Measurements from ENCODE around the gene FAM53B.

DNA sequence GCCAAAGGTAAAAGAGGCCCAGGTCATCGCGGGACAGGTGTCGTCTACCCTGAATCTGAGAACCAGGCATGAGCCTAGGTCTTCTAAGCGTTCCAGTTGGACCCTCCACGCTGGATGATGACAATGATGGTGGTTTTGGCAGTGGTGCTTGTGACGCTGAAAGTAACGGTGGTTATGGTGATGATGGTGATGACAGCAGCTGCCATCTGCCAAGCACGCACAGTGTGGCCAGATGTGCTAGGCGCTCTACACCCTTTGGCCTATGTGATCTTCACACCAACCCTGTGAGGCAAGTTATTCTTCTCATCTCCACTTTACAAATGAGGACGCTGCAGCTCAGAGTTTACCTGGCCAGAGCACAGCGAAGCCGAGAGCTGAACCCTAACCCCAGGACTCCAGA is 93.9 kb downstream of the FAM53B start:
- TF ChIP-seq, protein P1, sequence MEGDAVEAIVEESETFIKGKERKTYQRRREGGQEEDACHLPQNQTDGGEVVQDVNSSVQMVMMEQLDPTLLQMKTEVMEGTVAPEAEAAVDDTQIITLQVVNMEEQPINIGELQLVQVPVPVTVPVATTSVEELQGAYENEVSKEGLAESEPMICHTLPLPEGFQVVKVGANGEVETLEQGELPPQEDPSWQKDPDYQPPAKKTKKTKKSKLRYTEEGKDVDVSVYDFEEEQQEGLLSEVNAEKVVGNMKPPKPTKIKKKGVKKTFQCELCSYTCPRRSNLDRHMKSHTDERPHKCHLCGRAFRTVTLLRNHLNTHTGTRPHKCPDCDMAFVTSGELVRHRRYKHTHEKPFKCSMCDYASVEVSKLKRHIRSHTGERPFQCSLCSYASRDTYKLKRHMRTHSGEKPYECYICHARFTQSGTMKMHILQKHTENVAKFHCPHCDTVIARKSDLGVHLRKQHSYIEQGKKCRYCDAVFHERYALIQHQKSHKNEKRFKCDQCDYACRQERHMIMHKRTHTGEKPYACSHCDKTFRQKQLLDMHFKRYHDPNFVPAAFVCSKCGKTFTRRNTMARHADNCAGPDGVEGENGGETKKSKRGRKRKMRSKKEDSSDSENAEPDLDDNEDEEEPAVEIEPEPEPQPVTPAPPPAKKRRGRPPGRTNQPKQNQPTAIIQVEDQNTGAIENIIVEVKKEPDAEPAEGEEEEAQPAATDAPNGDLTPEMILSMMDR (IDR thresholded peaks at IDR 0.05): no peak
- TF ChIP-seq POLR2AphosphoS5 (IDR thresholded peaks at IDR 0.05): no peak
